ENCODE measurements around the gene NT5C. TPM values are rescaled to one million over a fixed set of nuclear protein-coding genes. Genes with fewer than 3 reads are reported as not detected.
"Not testable (repeated sequence)": the region's sequence is repeated elsewhere in the genome, so short reads cannot be mapped to it uniquely, and the experiment has no call there.

Gene NT5C
- total RNA-seq, 2 experiments from 2014 or later: 107 to 259 TPM

DNA sequence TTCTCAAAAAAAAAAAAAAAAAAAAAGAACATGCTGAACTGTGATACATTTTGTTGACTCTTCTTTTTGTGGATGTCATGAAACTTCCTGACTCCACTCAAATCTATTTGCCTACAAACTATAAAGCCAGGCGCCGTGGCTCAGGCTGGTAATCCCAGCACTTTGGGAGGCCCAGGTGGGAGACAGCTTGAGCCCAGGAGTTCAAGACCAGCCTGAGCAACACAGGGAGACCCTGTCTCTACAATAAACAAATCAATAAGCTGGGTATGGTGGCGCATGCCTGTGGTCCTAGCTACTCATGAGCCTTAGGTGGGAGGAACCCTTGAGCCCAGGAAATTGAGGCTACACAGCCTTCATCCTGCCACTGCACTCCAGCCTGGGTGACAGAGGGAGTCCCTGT, 1.5 kb upstream of the NT5C start:
- BruUV-seq (replicated peaks): no TSS peak
- TF ChIP-seq, protein P1, sequence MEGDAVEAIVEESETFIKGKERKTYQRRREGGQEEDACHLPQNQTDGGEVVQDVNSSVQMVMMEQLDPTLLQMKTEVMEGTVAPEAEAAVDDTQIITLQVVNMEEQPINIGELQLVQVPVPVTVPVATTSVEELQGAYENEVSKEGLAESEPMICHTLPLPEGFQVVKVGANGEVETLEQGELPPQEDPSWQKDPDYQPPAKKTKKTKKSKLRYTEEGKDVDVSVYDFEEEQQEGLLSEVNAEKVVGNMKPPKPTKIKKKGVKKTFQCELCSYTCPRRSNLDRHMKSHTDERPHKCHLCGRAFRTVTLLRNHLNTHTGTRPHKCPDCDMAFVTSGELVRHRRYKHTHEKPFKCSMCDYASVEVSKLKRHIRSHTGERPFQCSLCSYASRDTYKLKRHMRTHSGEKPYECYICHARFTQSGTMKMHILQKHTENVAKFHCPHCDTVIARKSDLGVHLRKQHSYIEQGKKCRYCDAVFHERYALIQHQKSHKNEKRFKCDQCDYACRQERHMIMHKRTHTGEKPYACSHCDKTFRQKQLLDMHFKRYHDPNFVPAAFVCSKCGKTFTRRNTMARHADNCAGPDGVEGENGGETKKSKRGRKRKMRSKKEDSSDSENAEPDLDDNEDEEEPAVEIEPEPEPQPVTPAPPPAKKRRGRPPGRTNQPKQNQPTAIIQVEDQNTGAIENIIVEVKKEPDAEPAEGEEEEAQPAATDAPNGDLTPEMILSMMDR (conservative IDR thresholded peaks at IDR 0.05; ENCODE audit: low read length): no peak
- no peak for TF ChIP-seq EZH2phosphoT487 (IDR thresholded peaks at IDR 0.05; ENCODE audit: borderline replicate concordance, low read depth, low read length)
- Histone ChIP-seq H3K9me3 (ENCODE audit: low read length) (no peaks in the 10 kb centered on the region), H4K20me1 (ENCODE audit: insufficient read depth, low read length) (peaks cover 10% of the 10 kb centered on the region), H2AFZ (ENCODE audit: low read length) (no peak overlapping the region), H3K27ac (ENCODE audit: low read depth, low read length, poor library complexity, severe bottlenecking) (no peak overlapping the region), H3K79me2 (ENCODE audit: insufficient read depth, low read depth, low read length) (peaks cover 17% of the 10 kb centered on the region), H3K9me2 (ENCODE audit: insufficient read depth, low read length) (no peaks in the 10 kb centered on the region), H3K4me1 (ENCODE audit: insufficient read depth, low read length, poor library complexity, severe bottlenecking) (peaks cover 28% of the 10 kb centered on the region), H3K36me3 (ENCODE audit: insufficient read depth, low read length) (peaks cover 58% of the 10 kb centered on the region), H3K4me3 (ENCODE audit: low read depth, low read length, poor library complexity, severe bottlenecking) (no peak overlapping the region), H3K4me2 (ENCODE audit: low read length) (no peak overlapping the region)
- CTCF ChIA-PET (ENCODE audit: unreplicated experiment): no interaction called here
- POLR2A ChIA-PET: interaction anchor here (1.6 to 2.2 kb wide), 2 partner anchors 8 to 120 kb away, joined by 4 to 7 read pairs; partner anchors contain the start of gene MRPL58
- DNase-seq (ENCODE audit: low spot score): no peak
- intact Hi-C loops (cut with micrococcal nuclease; ENCODE audit: unreplicated experiment): no loop called here

DNA sequence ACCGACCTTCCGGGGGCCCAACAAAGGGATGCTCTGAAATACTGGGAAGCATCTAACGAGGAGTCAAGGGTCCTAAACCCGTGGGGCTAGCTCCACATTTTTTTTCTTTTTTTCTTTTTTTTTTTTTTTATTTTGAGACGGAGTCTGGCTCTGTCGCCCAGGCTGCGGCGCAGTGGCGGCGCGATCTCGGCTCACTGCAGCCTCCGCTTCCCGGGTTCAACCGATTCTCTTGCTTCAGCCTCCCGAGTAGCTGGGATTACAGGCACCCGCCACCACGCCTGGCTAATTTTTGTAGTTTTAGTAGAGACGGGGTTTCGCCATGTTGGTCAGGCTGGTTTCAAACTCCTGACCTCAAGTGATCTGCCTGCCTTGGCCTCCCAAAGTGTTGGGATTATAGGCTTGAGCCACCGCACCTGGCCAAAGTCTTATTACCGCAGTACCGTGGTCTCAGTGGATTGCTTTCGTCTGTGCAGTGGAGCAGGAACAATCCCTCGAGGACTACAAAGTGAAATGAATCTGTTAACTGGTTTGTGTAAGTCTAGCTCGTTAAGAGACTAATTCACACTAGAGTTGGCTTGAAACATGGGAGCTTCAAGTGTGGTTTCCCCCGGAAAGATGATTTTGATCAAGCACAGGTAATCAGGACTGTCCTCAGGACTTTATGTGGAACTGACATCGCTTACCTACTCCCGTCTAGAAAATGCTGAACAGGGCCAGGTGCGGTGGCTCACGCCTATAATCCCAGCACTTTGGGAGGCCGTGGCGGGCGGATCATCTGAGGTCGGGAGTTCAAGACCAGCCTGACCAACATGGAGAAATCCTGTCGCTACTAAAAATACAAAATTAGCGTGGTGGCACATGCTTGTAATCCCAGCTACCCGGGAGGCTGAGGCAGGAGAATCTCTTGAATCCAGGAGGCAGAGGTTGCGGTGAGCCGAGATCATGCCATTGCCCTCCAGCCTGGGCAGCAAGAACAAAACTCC, 767 bp upstream of the NT5C start:
- not testable (repeated sequence) for H3K9me3 ChIP-seq (ENCODE audit: low read length)

DNA sequence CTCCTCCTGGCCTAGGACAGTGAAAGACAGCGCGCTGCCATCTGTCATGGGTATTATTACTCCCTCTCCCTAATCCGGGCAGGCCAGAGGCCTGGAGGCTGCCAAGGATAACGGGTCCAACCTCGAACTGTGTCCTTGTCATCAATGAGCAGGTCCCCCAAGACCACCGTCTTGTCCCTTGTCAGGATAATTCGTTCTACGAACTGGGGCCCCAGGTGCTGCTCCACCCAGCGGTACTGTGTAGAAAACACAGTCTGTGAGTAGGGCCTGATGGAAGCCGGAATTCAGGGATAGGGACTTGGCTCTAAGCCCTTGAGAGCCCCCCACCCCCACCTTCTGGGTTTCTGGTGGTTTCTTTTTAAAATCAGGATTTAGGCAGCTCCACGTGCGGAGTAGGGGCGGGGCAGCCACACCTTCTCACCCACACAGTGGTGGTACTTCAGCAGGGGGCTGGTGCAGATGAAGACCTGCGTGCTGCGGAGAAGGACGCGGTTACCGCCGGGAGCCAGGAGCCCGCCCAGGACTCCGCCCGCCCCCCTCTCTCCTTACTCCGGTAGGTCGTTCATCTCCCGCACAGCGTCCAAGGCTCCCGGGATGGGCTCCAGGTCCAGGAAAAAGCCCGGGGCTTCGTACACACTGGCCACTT, 787 bp downstream of the NT5C start:
- TSS peak; percentile 69 for BruUV-seq (replicated peaks)
- CTCF ChIA-PET (ENCODE audit: unreplicated experiment): interaction anchor here (0.5 to 3.4 kb wide), 8 partner anchors 8 to 545 kb away, joined by 3 to 26 read pairs (median 6); partner anchors contain the start of gene MRPL58
- Histone ChIP-seq H3K9me3 (ENCODE audit: low read length) (no peaks in the 10 kb centered on the region), H4K20me1 (ENCODE audit: insufficient read depth, low read length) (peaks cover 10% of the 10 kb centered on the region), H3K79me2 (ENCODE audit: insufficient read depth, low read depth, low read length) (peaks cover 17% of the 10 kb centered on the region), H3K27ac (ENCODE audit: low read depth, low read length, poor library complexity, severe bottlenecking) (peak overlapping the region; percentile 69), H3K9me2 (ENCODE audit: insufficient read depth, low read length) (no peaks in the 10 kb centered on the region), H2AFZ (ENCODE audit: low read length) (peak overlapping the region; percentile 61), H3K4me2 (ENCODE audit: low read length) (peak overlapping the region; percentile 76), H3K36me3 (ENCODE audit: insufficient read depth, low read length) (peaks cover 36% of the 10 kb centered on the region), H3K4me3 (ENCODE audit: low read depth, low read length, poor library complexity, severe bottlenecking) (peak overlapping the region; percentile 89), H3K4me1 (ENCODE audit: insufficient read depth, low read length, poor library complexity, severe bottlenecking) (peaks cover 33% of the 10 kb centered on the region)
- intact Hi-C loops (cut with micrococcal nuclease; ENCODE audit: unreplicated experiment): loop anchor here (1.0 to 2.0 kb wide), 3 partner anchors 16 to 52 kb away; partner anchors contain the start of genes JPT1 and SUMO2
- POLR2A ChIA-PET: interaction anchor here (0.6 to 2.3 kb wide), 8 partner anchors 8 to 364 kb away, joined by 3 to 11 read pairs (median 6); partner anchors contain the start of genes ARMC7 and MRPL58
- no peak for TF ChIP-seq EZH2phosphoT487 (IDR thresholded peaks at IDR 0.05; ENCODE audit: borderline replicate concordance, low read depth, low read length)
- TF ChIP-seq, protein P1 (conservative IDR thresholded peaks at IDR 0.05; ENCODE audit: low read length): peak; percentile 82
- peak; percentile 82 for DNase-seq (ENCODE audit: low spot score)

More for the DNA sequence above, 767 bp upstream of the NT5C start:
- CTCF ChIA-PET (ENCODE audit: unreplicated experiment): interaction anchor here (1.3 to 3.4 kb wide), 2 partner anchors 15 to 18 kb away, joined by 5 to 26 read pairs; no protein-coding TSS in a partner anchor
- POLR2A ChIA-PET: interaction anchor here (0.6 to 2.3 kb wide), 11 partner anchors 9 to 648 kb away, joined by 3 to 11 read pairs (median 4); partner anchors contain the start of genes ARMC7, MIF4GD and MRPL58
- H3K9me2 ChIP-seq (ENCODE audit: insufficient read depth, low read length); DNase-seq (ENCODE audit: low spot score); intact Hi-C loops (cut with micrococcal nuclease; ENCODE audit: unreplicated experiment): not testable (repeated sequence)
- H2AFZ ChIP-seq (ENCODE audit: low read length): peak overlapping the region; percentile 61; the same call in 1 of the 2 replicates
- peaks cover 28% of the 10 kb centered on the region for H3K4me1 ChIP-seq (ENCODE audit: insufficient read depth, low read length, poor library complexity, severe bottlenecking)
- peak overlapping the region; percentile 69 for H3K27ac ChIP-seq (ENCODE audit: low read depth, low read length, poor library complexity, severe bottlenecking)
- H3K36me3 ChIP-seq (ENCODE audit: insufficient read depth, low read length): peaks cover 51% of the 10 kb centered on the region
- peak overlapping the region; percentile 76 for H3K4me2 ChIP-seq (ENCODE audit: low read length)
- H3K79me2 ChIP-seq (ENCODE audit: insufficient read depth, low read depth, low read length): peaks cover 17% of the 10 kb centered on the region
- peak overlapping the region; percentile 89 for H3K4me3 ChIP-seq (ENCODE audit: low read depth, low read length, poor library complexity, severe bottlenecking)
- TSS peak; percentile 76 for BruUV-seq (replicated peaks)
- peaks cover 10% of the 10 kb centered on the region for H4K20me1 ChIP-seq (ENCODE audit: insufficient read depth, low read length)

Measured in OCI-LY7 (cell line).